HepG2 (cell line): ENCODE measurements around the gene CACTIN.
"Not testable (repeated sequence)": the region's sequence is repeated elsewhere in the genome, so short reads cannot be mapped to it uniquely, and the experiment has no call there.

ENCODE experiments used
- ZBTB40 ChIP-seq, 2 experiments: fragments of 450-650 bp in 1 of 2; sonication (generic) in 1 of 2; formaldehyde crosslinking in 1 of 2; IDR thresholded peaks; 2 replicates each; pipeline versions ENCODE4 v1.6.1 to v1.8.0; 2016 to 2022; ENCODE audit warnings: antibody characterized with exemption in 1 of 2, mild to moderate bottlenecking in 1 of 2, missing genetic modification reagents in 1 of 2
- ZNF431 ChIP-seq: sonication (generic); formaldehyde crosslinking; IDR thresholded peaks from 2 replicates; pipeline ENCODE4 v1.9.0; 2022; ENCODE audit warnings: missing genetic modification reagents, low read depth, mild to moderate bottlenecking, borderline replicate concordance
- ZNF598 ChIP-seq: sonication (generic); formaldehyde crosslinking; IDR thresholded peaks from 2 replicates; pipeline ENCODE4 v1.5.1; 2020; ENCODE audit warnings: mild to moderate bottlenecking, missing genetic modification reagents, borderline replicate concordance

GRCh38 chr19:3628766-3629165, 2.2 kb upstream of the CACTIN start:
- TF ChIP-seq ZBTB40 (IDR thresholded peaks at IDR 0.05); ZBTB40 (CRISPR knock-in tag; IDR thresholded peaks at IDR 0.05); ZNF598; ZNF431 (CRISPR knock-in tag): not testable (repeated sequence)
